A204.1 (cell line): ENCODE data around the gene PEBP1.

Experiments used
- FAIRE-seq: peaks from 2 replicates; lab custom pipeline; 2012; peaks lifted over from hg19 to GRCh38; lab: Jason Lieb, UNC

Gene PEBP1

DNA sequence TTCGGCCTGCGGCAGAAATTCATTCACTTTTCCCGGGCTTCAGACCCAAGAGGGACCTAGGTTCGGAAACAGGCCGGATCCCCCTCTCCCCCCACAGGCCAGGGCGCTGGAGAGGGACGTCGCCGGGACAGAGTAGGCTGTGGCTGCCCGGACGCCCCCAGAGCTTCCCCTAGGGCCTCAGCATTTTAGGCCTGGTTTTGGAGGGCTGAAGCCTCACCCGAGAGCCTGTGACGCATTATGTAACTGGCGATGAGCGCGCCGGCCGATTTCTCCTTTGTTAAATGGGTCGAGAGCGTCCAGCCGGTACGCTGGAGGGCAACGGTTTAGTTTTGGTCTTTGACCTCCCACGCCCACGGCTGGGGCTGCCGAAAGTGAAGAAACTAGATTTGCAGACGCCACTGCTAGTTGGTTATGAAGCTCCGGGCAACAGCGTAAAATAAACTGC, 657 bp downstream of the PEBP1 start:
- no peak for FAIRE-seq

DNA sequence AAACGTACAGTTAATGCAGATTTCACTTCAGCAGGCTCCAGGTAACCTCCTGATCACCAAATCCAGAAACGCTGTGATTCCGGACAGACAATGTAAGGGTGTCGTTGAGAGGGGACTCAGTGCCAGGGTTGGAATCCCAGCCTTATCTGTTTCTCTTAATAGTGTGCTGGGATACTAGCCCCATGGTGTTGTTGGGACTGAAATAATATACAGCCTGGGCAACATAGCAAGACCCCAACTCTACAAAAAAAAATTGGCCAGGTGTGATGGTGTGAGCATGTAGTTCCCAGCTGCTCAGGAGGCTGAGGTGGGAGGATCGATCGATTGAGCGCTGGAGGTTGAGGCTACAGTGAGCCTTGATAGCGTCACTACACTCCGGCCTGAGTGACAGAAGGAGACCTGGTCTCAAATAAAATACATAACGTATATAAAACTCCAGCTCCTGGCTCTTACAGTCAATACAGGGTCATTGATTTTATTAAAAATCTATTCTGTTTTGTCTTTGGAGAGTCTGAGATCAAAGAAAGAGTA, 1.3 kb downstream of the PEBP1 start:
- FAIRE-seq = no peak

DNA sequence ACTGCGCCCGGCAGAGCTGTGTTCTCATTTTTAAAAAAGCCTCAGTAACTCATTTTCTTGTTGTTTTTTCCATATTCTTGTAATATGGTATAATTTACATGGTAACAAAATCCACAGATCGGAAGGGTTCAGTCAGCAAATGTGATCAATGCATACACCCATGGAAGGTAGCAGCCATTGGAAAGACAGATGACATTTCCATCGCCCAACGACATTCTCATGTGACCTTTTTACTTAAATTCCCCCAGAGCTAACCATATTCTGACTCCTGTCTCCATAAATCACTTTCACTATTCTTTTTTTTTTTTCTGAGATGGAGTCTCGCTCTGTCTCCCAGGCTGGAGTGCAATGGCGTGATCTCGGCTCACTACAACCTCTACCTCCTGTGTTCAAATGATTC, 4.9 kb downstream of the PEBP1 start:
- FAIRE-seq = no peak

DNA sequence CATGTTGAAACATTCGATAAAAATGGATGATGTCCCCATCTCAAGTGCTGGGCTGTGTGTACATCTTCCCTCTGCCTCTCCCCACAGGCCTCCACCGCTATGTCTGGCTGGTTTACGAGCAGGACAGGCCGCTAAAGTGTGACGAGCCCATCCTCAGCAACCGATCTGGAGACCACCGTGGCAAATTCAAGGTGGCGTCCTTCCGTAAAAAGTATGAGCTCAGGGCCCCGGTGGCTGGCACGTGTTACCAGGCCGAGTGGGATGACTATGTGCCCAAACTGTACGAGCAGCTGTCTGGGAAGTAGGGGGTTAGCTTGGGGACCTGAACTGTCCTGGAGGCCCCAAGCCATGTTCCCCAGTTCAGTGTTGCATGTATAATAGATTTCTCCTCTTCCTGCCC, 8.6 kb downstream of the PEBP1 start:
- FAIRE-seq = no peak

DNA sequence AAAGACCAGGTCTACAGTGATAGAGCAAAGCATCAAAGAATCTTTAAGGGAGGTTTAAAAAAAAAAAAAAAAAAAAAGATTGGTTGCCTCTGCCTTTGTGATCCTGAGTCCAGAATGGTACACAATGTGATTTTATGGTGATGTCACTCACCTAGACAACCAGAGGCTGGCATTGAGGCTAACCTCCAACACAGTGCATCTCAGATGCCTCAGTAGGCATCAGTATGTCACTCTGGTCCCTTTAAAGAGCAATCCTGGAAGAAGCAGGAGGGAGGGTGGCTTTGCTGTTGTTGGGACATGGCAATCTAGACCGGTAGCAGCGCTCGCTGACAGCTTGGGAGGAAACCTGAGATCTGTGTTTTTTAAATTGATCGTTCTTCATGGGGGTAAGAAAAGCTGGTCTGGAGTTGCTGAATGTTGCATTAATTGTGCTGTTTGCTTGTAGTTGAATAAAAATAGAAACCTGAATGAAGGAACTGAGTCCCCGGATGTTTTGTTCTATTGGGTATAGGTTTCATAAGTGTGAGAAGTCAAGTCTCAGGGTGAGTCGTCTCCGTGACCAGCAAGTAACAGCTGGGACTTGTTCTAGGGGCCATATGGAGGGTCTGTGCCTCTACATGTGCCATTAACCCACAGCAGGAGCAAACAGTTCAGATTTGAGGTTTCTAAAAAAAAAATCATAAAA, 9.3 kb downstream of the PEBP1 start:
- FAIRE-seq = no peak

DNA sequence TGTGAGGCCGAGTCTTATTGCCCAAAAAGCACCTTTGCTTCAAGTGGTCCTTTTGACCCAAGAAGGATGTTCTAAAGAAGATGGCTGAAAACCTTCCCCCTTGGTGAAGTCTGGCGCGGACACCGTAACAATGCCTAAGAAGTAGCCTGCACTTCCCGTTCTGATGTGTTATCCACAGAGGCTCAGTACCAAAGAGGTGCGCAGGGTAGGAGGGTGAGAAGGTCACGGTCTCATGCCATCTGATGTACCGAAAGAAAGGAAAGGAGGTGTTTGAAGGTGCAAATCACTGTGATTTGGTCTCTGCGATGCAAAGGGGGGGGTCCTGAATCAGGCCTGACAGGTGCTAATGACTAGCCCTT, 9.9 kb downstream of the PEBP1 start:
- FAIRE-seq = no peak

DNA sequence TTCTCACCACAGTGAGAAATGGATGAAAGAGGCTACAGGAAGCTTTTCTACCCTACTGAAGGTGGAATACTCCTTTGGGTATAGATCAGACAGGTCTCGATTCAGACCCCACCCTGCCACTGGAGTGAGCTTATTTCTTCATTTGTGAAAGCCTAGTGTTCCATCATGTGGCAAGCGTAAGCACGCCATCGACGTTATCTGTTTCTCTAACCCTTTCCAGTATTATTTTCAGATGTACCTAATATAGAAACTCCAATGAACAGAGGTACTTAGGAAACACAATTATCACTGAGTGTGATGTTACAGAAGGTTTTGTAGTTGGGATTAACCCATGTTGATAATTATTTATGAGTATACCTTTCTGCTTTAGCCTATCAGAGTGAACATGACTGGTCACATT, 12.4 kb downstream of the PEBP1 start:
- FAIRE-seq = no peak

DNA sequence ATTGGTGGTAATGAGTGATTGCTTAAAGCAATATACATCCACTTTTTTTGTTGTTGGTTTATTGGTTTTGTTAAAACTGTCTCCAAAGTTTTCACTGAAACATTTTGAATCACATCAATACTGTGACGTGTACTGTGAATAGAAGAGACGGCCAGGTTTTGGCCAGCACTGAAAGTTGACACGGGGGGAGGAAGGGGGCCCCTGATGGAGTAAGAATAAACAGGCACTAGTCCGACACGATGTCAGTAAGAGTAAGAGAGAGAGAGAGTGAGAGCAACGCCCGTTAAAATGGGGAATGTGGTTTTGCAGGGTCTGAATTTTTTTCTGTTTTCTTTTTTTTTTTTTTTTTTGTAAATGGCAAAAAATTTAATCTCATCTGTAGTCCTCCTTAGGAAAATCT, 14.7 kb downstream of the PEBP1 start:
- FAIRE-seq = no peak

DNA sequence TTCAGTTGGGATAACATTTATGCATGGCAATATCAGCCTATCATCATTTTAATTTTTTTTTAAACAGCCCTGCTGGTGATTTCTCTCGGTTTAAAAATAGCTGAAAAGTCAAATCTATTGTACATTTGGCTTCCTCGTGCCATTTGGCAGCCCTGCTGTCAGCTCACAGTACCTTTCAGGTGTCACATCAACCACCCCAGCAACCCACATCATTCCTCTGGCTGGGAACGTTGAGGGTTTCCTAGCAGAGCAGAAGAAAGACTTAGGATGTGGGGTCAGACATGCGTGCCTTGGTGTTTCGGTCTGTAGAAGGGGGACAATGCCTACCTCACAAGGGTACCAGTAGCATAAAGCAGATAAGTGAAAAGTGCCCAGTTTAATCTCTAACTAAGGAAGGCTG, 15.8 kb downstream of the PEBP1 start:
- FAIRE-seq = no peak

DNA sequence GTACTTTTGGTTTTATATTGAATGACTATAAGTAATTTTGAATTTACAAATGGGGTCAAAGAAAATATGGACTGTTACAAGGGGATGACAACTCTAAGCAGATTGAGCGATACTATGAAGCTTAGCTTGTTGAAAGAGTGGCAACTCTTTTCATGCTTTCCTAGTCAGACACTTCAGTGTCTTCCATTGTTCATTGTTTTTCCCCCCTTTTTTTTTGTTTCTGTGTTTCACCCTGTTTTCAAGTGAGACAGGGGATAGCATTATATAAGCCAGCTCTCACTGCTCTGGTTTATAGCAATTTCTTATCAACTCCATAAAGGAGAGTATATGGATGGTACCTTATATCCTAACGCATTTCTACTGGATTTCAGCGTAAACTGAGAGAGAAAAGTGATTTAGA, 24.6 kb downstream of the PEBP1 start:
- no peak for FAIRE-seq

DNA sequence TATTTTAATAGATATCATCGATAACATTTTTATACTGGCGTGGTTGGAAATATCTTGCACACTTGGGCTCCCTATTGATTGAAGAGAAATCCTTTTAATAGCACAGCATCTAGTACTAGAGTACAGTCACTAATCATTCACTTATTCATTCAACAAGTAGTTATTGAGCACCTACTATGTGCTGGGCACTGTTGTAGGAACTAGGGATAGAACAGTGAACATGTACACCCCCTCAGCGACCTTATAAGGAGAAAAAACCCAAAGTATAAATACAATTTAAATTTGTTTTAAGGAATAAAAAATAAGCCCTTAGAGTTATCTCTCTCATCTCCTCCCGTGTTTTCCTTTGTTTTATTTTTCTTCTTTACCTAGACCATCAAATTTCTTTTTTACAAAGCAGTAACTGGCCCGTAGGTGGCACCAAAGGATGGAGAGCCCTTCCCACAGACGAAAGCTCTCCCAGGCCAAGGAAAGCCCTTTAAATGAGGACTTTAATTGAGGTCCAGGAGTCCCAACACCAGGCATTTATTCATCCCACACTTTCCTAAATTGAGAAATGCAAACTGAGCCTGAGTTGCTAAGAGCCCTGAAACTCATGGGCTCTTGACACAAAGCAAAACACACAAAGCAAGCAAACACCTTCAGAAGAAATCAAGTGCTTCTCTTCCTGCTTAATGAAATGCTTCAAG, 29.0 kb downstream of the PEBP1 start:
- peak; percentile 74 for FAIRE-seq

DNA sequence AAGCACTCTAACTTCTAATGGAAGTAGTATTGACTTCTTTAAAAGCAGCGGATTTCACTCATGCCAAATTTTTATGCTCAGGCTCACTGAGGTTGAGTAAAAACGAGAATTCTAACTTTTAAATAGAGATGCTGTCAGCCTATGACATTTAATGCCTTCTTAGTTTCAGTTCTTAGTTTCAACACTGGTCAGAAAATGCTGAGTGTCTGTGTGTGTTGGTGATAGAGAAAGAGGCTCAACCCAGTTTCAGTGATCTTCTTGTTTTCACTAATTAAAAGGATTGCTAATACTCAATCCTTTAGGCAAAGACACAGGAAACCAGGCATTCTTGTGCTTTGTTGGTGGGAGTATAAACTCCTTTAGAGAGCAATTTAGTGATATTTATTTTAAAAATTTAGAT, 31.0 kb downstream of the PEBP1 start:
- FAIRE-seq = no peak

DNA sequence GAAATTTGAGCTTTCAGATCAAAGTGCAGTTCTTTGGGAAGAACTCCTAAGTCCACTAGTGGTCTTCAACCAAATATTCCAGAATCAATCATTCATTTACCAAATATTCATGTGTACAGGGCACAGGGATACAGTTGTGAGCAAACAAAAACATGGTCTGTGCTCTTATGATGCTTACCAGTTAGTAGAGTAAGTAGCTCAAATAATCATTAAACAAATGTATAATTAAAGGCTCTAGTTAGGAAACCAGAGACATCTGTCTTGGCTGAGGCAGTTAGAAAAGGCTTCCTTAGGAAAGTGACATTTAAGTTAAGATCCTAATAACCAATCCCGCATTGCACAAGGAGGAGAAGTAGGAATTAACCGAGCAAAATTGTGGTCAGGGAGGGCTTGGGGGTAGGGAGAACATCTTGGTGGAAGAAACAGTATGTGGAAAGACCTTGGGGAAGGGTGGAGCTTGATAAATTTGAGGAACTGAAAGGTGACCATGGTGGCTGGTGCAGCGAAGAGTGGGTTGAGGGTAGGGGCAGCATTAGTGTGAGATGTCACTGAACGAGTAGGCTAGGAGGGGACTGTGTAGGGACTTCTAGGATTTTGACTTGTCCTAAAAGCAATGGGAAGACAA, 40.0 kb downstream of the PEBP1 start:
- no peak for FAIRE-seq

DNA sequence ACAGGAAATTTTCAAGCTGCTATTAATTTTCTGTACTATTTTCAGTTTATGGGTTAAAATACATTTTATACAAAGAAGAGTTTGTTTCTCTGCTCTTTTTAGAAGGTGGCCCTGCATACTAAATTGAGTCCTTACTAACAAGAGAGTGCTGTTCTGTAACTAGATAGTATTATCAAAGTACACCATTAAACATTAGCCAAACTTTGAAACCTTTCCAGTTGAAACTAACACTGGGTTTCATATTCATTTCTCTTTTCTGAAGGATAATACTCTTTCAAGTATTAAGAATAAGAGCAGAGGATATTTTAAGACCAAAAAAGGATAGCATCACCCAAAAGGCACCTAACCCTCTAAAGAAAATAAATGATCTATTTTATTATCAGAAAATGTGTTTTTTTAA, 47.2 kb downstream of the PEBP1 start:
- FAIRE-seq = no peak

DNA sequence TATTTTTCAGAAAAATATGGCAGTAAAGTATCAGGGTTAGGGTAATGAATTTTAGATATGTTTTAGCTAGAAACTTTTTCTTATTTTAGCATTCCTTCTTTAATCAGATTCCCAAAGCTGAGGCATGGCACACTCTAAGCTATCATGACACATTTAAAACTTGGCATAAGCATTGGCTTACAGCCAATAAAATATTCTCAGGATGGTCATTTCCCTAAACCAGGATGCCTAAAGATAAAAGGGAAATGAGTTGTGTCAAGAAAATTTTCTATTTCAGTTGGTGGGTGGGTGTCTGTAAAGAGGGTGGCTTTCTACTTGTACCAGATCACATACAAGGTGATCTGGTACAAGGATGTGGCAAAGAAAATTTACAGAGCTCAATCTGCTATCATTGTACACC, 47.8 kb downstream of the PEBP1 start:
- FAIRE-seq = no peak

DNA sequence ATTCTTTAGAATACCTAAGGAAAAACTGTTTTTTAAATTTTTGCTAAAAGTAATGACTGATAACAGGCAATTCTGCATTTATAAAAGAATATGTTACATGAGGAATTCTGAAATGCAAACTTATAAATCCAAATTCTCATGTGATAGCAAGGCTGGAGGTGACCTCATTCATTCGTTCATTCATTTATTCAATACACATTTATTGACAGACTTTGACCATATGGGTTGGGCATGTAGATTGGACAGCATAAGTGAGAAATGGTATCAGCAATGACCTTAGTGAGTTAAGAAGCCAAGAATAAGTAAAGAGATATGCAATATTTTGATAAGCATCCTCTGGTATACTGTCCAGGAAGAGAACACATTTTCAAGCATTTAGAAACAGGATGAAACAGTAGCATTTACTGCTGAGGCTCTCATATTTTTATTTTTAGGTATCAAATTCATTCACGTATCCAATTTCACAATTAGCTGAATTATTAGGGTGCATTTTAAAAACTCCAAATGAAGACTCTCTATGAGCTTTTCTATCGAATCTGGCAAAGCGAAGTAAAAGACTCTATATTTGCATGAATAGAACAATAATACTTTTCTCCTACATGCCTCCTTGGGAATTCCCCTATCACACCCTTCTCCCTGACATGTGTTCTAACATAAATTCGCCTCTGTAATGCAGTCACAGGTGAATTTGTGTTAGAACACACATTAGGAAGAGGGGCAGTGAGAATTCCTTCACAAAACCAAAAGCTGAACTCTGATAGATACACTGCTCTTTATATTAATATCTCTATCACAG, 49.9 kb downstream of the PEBP1 start:
- no peak for FAIRE-seq

DNA sequence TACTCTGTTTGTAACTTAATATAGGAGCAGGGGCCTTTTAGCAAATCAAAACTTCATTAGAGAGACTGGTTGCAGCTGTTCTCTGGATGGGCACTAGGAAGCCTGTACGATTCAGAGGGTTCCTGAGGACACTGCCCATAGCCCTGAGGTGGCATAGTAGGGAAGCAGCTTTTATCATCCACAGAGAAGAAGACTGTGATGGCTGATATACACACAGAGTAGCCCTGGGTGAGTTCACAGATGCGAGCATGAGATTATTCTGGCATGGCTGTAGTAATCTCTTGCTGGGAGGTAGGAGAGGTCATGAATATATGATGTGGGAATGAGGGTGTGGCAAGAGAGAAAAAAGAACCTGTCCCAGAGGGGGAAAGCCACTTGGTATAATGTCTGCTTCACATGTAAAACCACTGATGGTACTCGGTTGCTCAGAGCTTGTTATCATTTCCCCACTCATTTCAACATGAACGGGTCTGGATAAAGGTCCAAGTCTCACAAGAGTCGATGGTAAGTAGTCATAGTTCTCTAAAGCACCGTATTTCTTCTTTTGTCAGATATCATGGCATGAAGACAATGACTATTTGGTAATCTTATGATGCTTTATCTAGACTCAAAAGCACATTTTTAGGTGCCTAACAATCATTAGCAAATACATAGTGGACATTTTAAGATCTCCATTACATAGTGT, 52.0 kb downstream of the PEBP1 start:
- FAIRE-seq = no peak

DNA sequence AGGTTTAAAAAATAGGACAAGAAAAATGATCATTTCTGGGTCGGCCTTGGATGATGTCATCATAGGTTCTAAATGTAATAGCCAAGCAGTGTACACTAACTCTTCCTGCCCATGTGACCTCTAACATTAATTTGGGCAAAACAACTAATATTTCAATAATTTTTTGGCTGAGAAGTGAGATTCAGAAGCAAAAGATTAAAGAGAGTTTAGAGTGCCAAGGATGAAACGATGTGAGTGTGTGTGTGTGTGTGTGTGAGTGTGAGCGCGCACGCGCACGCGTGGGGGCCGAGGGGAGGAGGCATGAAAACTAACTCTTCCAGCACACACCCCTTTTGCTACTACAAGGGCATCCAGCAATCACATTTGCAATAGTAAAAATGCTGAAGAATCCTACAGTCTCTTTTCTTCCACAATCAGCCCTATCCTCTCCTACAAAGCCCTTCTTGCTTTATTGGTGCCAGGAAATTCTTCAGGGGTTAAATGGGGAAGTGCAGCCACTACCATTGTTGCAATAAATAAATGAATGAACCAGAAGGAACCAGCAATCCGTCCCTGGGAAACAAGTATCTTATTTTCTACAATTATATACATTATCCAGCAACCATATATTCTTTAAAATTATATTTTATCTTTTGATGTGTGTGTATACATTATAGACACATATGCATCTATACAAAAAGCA, 52.9 kb downstream of the PEBP1 start:
- FAIRE-seq = no peak

DNA sequence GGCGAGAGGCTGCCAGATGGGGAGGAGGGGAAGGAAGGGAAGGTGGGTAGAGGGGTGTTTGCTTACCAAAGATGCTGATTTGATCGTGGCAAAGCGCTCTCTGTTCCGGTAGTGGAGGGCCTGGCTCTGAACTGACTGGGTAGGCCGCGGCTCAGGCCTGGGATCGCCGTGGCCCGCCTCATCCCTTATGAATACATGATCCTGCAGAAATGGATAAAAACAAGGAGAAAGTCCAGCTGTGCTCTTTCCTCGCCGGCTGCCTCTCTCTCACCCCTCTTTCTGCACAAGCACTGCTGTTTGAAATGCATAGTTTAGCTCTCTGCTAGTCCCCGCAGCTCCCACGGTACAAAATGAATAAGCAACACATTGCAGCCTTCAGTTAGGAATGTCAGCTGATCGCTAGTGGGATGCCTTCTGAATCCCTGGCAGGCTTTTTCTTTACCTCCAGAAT, 53.8 kb downstream of the PEBP1 start:
- FAIRE-seq = no peak

DNA sequence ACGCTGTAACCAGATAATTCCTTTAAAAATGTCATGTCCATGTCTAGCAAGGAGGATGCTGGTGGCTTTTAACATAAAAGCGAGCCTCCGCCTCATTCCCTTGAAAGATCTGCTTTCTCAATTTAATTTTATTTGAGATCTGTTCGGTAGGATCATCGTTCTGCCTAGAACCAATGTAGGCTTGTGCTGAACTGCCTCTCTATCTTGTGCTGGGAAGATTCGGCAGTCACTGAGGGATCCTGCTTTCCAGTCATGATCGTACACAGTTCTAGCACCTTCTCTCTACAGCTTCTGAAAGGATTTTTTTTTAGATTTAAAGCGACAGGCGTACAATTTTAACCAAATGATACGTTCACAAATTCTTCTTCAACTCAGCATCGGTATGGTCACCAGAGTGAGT, 54.3 kb downstream of the PEBP1 start:
- FAIRE-seq = no peak

DNA sequence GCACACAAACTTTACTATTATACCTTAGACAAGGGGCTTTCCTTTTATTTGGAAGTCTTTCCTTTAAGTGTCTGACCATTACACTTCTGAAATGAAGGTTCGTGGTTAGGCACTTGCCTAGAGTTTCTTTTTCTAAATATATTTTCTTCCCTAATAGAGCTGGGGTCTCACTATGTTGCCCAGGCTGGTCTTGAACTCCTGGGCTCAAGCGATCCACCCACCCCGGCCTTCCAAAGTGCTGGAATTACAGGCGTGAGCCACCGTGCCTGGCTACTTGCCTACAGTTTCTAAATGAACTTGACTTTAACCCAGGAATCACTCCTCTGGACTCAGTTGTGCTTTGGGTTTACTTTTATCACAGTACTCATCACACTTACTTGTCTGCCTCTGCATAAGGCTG, 57.6 kb downstream of the PEBP1 start:
- no peak for FAIRE-seq

DNA sequence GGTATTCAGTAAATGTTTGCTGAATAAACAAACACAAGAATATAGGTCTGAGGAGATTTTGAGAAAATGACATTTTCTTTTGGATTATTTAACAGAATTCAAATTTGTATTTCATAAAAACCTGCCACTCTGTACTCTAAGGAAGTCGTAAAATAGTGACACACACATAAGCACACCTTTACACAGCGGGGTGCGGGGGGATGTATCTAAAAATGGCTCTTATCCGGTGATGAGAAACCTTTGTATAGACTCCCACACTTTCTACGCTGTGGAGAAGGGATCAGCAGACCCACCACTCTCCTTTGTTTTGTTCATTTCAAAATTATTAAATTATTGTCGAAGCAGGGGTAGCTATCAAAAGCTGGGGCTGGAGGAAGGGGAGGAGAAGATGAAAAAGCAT, 58.0 kb downstream of the PEBP1 start:
- FAIRE-seq = no peak
